Fibroblast of lung (primary cell): ENCODE measurements around the gene METTL25.

Experiments
- EZH2 ChIP-seq: IDR thresholded peaks from 2 replicates; pipeline ENCODE4 v1.5.1; 2012; ENCODE audit warnings: low read length, control low read depth, mild to moderate bottlenecking; ENCODE audit errors: missing control alignments
- TF ChIP-seq, protein P1 (sequence below), 2 donors: IDR thresholded peaks in 1 of 2; conservative IDR thresholded peaks in 1 of 2; 1 replicate in 1 of 2; 2 replicates in 1 of 2; pipeline ENCODE4 v1.5.1; 2011 to 2012; ENCODE audit warnings: low read length in 2 of 2, control low read depth in 1 of 2, inconsistent platforms in 1 of 2, low read depth in 1 of 2, mild to moderate bottlenecking in 1 of 2

DNA sequence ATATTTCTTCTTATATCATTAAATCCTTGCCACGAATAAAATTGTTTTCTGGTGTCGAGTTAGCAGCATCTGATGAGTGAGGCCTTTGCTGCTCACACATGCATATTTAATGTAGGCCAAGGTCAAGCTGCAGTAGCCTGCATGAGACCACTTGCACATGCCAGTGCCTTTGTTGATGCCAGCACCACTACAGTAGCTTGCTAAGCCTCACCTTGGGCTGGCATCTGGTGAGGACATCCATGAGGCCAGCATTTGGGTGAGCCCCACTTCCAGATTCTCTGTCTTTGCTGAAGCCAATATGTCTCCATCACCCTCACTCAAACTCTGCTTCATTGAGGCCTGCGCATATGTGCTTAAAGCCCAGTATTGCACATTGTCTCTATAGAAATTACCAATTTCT lies 8.2 kb upstream of the METTL25 start:
- TF ChIP-seq, protein P1, sequence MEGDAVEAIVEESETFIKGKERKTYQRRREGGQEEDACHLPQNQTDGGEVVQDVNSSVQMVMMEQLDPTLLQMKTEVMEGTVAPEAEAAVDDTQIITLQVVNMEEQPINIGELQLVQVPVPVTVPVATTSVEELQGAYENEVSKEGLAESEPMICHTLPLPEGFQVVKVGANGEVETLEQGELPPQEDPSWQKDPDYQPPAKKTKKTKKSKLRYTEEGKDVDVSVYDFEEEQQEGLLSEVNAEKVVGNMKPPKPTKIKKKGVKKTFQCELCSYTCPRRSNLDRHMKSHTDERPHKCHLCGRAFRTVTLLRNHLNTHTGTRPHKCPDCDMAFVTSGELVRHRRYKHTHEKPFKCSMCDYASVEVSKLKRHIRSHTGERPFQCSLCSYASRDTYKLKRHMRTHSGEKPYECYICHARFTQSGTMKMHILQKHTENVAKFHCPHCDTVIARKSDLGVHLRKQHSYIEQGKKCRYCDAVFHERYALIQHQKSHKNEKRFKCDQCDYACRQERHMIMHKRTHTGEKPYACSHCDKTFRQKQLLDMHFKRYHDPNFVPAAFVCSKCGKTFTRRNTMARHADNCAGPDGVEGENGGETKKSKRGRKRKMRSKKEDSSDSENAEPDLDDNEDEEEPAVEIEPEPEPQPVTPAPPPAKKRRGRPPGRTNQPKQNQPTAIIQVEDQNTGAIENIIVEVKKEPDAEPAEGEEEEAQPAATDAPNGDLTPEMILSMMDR (conservative IDR thresholded peaks at IDR 0.05 in 1 of 2, IDR thresholded peaks at IDR 0.05 in 1 of 2; ENCODE audit: low read depth in 1 of 2, low read length in 2 of 2): no peak
- no peak for TF ChIP-seq EZH2
